ENCODE measurements around the gene DOK5.

GRCh38 chr20:54565255-54565654, 89.9 kb downstream of the DOK5 start:
- TF ChIP-seq CTCF (IDR thresholded peaks at IDR 0.05; ENCODE audit: insufficient read depth, low read length, poor library complexity, severe bottlenecking) (no peak), EZH2phosphoT487 (conservative IDR thresholded peaks at IDR 0.05; ENCODE audit: low read length) (no peak)

Data from SU-DHL-6 (cell line).